Omental fat pad (tissue), 4 donors: ENCODE measurements around the gene NR1H3. TPM values are rescaled to one million over a fixed set of nuclear protein-coding genes. Genes with fewer than 3 reads are reported as not detected.

Experiments
- ATAC-seq: fragments of 150-250 bp; one replicate; pipeline ENCODE4 v1.9.1; 2016; ENCODE audit warnings: mild to moderate bottlenecking, moderate library complexity; ENCODE audit not compliant: low FRiP score
- DNase-seq: peaks from one replicate; pipeline ENCODE4 v3.0.0-alpha.2; 2019; ENCODE audit warnings: low spot score
- total RNA-seq, 4 donors: library from RNA; depleted of rRNA; stranded (reverse); fragments of >200 nt; gene quantifications; one replicate each; pipeline ENCODE4 v1.1.0, GENCODE V29; 2016
- TF ChIP-seq, protein P1 (sequence below), 3 donors: fragments of 450-650 bp; IDR thresholded peaks; one replicate each; pipeline ENCODE4 v1.5.1; 2016 to 2017; ENCODE audit warnings: antibody characterized with exemption in 3 of 3, mild to moderate bottlenecking in 3 of 3, moderate library complexity in 2 of 3

The NR1H3 gene
- total RNA-seq, 4 donors from 2014 or later = 68.6 to 228 (median 100) TPM

DNA sequence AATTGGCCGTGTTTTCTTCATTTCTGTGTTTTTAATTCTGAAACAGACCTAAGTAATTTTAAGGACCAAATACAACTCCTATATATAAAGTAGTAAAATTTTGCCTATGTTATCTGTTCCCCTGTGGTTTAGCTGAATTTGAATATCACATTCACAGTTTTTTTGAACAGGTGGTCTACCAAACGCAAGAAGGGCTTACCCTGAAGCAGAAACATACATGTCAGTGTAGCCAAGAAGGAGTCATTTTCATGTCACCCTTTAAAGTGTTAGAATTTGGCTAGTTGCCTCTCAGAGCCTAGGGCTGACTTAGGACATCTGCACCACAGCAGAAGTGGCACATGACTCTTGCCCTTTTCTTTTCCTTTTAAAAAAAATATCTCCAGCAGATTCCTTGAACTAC, 60.4 kb downstream of the NR1H3 start:
- TF ChIP-seq, protein P1, sequence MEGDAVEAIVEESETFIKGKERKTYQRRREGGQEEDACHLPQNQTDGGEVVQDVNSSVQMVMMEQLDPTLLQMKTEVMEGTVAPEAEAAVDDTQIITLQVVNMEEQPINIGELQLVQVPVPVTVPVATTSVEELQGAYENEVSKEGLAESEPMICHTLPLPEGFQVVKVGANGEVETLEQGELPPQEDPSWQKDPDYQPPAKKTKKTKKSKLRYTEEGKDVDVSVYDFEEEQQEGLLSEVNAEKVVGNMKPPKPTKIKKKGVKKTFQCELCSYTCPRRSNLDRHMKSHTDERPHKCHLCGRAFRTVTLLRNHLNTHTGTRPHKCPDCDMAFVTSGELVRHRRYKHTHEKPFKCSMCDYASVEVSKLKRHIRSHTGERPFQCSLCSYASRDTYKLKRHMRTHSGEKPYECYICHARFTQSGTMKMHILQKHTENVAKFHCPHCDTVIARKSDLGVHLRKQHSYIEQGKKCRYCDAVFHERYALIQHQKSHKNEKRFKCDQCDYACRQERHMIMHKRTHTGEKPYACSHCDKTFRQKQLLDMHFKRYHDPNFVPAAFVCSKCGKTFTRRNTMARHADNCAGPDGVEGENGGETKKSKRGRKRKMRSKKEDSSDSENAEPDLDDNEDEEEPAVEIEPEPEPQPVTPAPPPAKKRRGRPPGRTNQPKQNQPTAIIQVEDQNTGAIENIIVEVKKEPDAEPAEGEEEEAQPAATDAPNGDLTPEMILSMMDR (IDR thresholded peaks at IDR 0.05) = no peak
- no peak for ATAC-seq
- DNase-seq = no peak

Other genes starting within 250 kb of the NR1H3 start
- gene ARFGAP2, start 81.1 kb upstream of the NR1H3 start, total RNA-seq = 100 to 1,000 TPM in 3 of 4 donors, 10 to 100 TPM in 1; 82.3 to 179 (median 108) TPM
- gene PACSIN3, start 71.6 kb upstream of the NR1H3 start, total RNA-seq = 10 to 100 TPM; 11.2 to 47.4 (median 16.8) TPM
- gene DDB2, start 43.0 kb upstream of the NR1H3 start, total RNA-seq = 10 to 100 TPM; 12.1 to 27.6 (median 14.2) TPM
- 10 to 100 TPM; 44.1 to 70.2 (median 55.4) TPM for gene ACP2, start 9.2 kb upstream of the NR1H3 start, total RNA-seq
- 10 to 100 TPM; 32.8 to 74.7 (median 35.3) TPM for gene MADD, start 12.1 kb downstream of the NR1H3 start, total RNA-seq
- gene MYBPC3, start 94.7 kb downstream of the NR1H3 start, total RNA-seq = under 1 TPM; 0.19 to 0.79 (median 0.21) TPM
- gene SPI1, start 120.6 kb downstream of the NR1H3 start, total RNA-seq = 10 to 100 TPM; 25.0 to 69.4 (median 48.4) TPM
- 10 to 100 TPM; 41.5 to 57.1 (median 50.6) TPM for gene SLC39A13, start 150.6 kb downstream of the NR1H3 start, total RNA-seq
- 100 to 1,000 TPM in 3 of 4 donors, 10 to 100 TPM in 1; 90.1 to 142 (median 123) TPM for gene PSMC3, start 168.4 kb downstream of the NR1H3 start, total RNA-seq
- under 1 TPM in 2 of 4 donors, not detected in 2; 0.24 to 0.37 TPM for gene RAPSN, start 191.1 kb downstream of the NR1H3 start, total RNA-seq